ENCODE results near the gene FUT6. TPM values are rescaled to one million over a fixed set of nuclear protein-coding genes. Genes with fewer than 3 reads are reported as not detected.
"Not testable (repeated sequence)": the region's sequence is repeated elsewhere in the genome, so short reads cannot be mapped to it uniquely, and the experiment has no call there.

FUT6 gene, protein sequence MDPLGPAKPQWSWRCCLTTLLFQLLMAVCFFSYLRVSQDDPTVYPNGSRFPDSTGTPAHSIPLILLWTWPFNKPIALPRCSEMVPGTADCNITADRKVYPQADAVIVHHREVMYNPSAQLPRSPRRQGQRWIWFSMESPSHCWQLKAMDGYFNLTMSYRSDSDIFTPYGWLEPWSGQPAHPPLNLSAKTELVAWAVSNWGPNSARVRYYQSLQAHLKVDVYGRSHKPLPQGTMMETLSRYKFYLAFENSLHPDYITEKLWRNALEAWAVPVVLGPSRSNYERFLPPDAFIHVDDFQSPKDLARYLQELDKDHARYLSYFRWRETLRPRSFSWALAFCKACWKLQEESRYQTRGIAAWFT
- not detected for total RNA-seq

DNA sequence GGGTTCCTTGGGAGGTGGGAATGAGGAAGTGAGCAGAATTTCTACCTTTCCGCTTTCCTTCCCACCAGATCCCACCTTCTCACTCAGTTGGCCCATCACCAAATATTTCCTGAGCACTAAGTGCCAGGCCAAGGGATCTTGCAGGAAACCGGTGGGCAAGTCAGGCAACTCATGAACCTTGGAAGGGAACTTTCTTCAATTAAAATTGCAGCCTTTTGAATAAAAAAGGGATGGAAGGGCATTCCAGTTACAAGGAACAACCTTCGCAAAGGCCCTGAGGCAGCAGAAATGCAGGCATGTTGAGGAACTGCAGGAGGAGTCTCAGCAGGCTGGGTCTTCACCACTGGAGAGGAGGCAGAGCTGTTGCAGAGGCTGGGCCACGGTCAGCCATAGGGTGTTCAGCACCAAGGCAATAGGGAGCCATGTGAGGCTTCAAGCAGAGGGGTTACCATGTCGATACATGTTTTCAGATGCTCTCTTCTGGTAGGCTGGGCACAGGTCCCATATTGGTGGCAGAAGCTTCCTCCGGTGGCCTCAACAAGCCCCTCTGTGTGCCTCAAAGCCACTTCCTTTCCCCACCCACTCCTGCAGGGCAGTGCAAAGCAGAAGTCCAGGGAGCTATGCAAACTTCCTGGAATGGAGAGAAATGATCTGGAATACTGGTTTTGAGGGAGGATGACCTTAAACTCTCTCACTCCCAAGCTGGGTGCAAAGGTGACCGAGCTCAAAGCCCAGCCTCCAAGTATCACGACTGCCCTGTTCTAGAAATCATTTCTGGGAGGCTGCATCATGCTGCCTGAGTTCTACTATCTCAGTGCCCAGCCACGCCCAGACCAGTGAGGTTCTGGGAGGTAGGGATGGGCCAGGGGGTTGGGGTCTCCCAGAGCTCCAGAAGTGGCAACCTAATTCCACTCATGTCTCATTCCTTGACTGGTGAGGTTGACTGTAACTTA lies at the start of gene FUT6:
Gene FUT6, minus strand, starts transcription at position 638 of the 953 bp plus-strand sequence. CDS start 7,135 bp downstream, outside the sequence.
- H3K27me3 Mint-ChIP-seq = peaks cover 3% of the 10 kb centered on the region
- no peaks in the 10 kb centered on the region for H3K9me3 Mint-ChIP-seq
- H3K36me3 Mint-ChIP-seq (ENCODE audit: low read depth) = no peaks in the 10 kb centered on the region
- no peak within 1 kb of the TSS for H3K4me3 Mint-ChIP-seq
- no peak within 1 kb of the TSS for H3K27ac Mint-ChIP-seq
- ATAC-seq (replicated peaks) = no peak
- H3K4me1 Mint-ChIP-seq = no peaks in the 10 kb centered on the region

DNA sequence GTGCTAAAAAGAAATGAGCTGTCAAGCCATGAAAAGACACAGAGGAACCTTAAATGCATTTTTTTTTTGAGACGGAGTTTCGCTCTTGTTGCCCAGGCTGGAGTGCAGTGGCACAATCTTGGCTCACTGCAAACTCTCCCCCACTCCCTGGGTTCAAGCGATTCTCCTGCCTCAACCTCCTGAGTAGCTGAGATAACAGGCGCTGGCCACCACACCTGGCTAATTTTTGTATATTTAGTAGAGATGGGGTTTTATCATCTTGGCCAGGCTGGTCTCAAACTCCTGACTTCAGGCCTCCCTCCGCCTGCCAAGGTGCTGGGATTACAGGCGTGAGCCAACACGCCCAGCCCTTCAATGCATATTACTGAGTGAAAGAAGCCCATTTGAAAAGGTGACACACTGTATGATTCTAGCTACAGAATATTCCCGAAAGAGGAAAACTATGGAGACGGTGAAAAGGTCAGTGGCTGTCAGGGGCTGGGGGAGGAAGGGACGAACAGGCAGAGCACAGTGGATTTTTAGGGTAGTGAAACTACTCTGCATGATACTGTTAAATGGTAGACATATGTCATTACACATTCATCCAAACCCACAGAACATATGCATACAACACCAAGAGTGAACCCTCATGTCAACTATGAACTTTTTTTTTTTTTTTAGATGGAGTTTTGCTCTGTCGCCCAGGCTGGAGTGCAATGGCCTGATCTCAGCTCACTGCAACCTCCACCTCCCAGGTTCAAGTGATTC lies 44.7 kb upstream of the FUT6 start:
- not testable (repeated sequence) for ATAC-seq (replicated peaks); H3K27ac Mint-ChIP-seq; H3K27me3 Mint-ChIP-seq; H3K4me3 Mint-ChIP-seq; H3K4me1 Mint-ChIP-seq; H3K36me3 Mint-ChIP-seq (ENCODE audit: low read depth); H3K9me3 Mint-ChIP-seq

DNA sequence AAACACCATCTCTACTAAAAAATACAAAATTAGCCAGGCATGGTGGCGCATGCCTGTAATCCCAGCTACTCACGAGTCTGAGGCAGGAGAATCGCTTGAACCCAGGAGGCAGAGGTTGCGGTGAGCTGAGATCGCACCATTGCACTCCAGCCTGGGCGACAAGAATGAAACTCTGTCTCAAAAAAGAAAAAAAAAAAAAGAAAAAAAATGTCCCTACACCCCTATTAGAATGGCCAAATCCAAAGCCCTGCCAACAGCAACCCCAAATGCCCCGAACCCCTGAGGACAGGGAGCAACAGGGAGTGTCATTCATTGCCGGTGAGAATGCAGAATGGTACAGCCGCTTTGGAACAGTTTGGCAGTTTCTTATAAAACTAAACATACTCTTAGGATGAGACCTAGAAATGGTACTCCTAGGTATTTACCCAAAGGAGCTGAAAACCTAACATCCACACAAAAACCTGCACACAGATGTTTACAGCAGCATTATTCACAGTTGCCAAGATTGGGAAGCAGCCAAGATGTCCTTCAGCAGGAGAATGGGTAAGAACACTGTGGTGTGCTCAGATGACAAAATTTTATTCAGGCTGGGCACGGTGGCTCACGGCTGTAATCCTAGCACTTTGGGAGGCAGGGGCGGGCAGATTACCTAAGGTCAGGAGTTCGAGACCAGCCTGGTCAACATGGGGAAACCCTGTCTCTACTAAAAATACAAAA lies 43.8 kb upstream of the FUT6 start:
- H3K4me1 Mint-ChIP-seq; ATAC-seq (replicated peaks); H3K27me3 Mint-ChIP-seq; H3K27ac Mint-ChIP-seq; H3K4me3 Mint-ChIP-seq; H3K36me3 Mint-ChIP-seq (ENCODE audit: low read depth); H3K9me3 Mint-ChIP-seq: not testable (repeated sequence)

DNA sequence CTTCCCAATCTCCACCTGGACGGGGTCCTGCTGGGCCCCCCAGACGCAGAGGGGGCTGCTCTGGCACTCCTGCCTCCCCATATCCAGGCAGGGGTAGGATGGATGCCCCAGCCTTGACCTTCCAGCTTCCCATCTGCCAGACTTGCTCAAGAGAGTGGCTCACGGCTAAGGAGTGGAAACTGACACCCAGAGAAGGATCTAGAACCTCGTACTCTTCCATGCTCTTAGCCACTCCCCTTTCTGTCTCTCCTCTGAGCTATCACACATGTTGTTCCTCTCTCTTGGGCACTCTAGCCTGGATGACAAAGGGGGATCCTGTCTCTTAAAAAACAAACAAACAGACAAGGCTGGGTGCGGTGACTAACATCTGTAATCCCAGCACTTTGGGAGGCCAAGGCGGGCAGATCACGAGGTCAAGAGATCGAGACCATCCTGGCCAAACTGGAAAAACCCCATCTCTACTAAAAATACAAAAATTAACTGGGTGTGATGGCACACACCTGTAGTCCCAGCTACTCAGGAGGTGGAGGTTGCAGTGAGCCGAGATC lies 43.0 kb upstream of the FUT6 start:
- ATAC-seq (replicated peaks) = no peak
- Mint-ChIP-seq H3K36me3 (ENCODE audit: low read depth) (no peaks in the 10 kb centered on the region), H3K4me1 (no peaks in the 10 kb centered on the region), H3K27me3 (peaks cover 4% of the 10 kb centered on the region), H3K27ac (no peak overlapping the region), H3K9me3 (no peaks in the 10 kb centered on the region), H3K4me3 (no peak overlapping the region)

DNA sequence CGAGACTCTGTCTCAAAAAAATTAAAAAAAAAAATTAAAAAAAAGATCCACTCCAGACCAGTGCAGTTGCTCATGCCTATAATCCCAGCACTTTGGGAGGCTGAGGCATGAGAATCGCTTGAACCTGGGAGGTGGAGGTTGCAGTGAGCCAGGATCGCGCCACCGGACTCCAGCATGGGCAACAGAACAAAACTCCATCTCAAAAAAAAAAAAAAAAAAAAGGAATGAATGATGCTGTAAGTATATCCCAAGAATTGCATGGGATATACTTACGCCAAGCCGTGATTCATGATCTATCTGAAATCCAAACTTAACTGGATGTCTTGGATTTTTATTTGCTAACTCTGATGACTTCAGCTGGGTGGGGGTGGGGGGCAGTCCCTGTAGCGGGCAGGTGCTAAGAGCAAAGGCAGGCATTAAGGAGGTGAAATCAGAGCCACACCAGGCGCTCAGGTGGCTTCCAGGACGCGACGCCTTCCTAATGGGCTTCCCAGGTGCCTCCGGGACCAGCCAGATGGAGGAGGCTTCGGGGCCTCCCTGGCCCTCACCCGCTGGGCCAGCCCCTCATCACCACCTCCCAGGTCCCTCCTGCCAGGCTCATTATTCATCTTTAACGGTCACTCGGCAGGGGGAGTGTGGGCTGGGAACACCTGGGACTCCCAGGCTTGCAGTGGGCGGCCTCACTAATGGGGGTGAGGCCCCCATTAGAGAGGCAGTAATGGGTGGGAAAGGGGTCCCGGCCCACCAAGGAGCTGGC lies 42.2 kb upstream of the FUT6 start:
- Mint-ChIP-seq H3K4me1 (no peaks in the 10 kb centered on the region), H3K4me3 (no peak overlapping the region)

DNA sequence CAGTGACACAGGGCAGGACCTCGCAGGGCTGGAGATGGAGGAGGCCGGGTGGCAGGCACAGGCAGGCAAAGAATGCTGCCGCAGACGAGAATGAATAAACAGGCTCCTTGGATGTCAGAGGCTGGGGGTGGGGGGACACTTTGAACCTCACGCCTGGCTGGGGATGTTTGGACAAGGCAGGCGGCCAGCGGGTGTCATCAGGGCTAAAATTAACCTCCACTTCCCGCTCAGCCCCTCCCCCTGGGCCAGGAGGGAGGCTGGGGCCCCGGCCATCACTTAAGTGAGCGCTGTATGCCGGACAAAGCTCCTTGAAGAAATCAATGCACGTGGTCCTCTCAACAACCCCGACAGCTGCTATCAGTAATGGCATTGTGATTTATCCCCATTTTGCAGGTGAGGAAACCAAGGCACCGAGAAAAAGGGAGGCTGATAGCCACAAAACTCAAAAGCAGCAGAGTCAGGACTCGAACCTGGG lies 41.1 kb upstream of the FUT6 start:
- Mint-ChIP-seq H3K27ac (no peak overlapping the region), H3K9me3 (no peaks in the 10 kb centered on the region), H3K36me3 (ENCODE audit: low read depth) (no peaks in the 10 kb centered on the region), H3K27me3 (peaks cover 7% of the 10 kb centered on the region), H3K4me1 (no peaks in the 10 kb centered on the region), H3K4me3 (no peak overlapping the region)
- no peak for ATAC-seq (replicated peaks)

More for the DNA sequence above, 42.2 kb upstream of the FUT6 start:
- Mint-ChIP-seq H3K36me3 (ENCODE audit: low read depth) (no peaks in the 10 kb centered on the region), H3K27me3 (peaks cover 7% of the 10 kb centered on the region), H3K9me3 (no peaks in the 10 kb centered on the region), H3K27ac (no peak overlapping the region)
- ATAC-seq (replicated peaks) = no peak

DNA sequence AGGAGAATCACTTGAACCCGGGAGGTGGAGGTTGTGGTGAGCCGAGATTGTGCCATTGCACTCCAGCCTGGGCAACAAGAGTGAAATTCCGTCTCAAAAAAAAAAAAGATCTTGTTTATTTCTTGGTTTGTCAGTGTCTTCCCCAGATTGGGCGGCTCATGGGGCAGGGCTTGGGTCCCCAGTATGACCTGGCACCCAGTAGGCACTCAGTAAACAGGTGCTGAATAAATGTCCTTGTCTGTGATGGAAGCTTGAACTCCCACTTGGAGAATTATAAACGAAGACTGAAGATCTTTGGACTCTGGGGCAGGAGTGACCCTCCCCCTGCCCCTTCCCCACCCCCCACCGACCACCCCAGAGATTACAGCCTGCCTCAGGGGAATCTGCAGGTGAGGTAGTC lies 40.7 kb upstream of the FUT6 start:
- H3K27ac Mint-ChIP-seq = no peak overlapping the region
- H3K27me3 Mint-ChIP-seq = peaks cover 7% of the 10 kb centered on the region
- no peak for ATAC-seq (replicated peaks)
- no peaks in the 10 kb centered on the region for H3K4me1 Mint-ChIP-seq
- no peaks in the 10 kb centered on the region for H3K36me3 Mint-ChIP-seq (ENCODE audit: low read depth)
- no peaks in the 10 kb centered on the region for H3K9me3 Mint-ChIP-seq
- no peak overlapping the region for H3K4me3 Mint-ChIP-seq

DNA sequence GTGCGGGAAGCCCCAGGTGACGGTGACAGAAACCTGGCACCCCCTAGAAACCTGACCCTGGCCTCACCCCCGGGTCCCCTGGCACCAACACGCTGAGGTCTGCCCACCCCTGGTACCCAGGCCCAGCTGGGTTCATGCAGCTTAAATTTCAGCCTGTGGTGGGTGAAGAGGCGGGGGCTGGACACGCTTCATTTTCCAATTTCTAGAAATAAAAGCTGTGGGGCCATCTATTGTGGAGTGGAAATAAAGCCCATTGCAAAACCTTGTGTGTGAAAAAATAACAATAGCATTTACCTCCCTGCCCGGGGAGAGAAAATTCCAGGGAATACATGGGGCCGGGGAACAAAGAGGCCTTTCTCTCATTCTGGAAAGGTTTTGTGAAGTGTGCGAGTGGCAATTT lies 38.4 kb upstream of the FUT6 start:
- Mint-ChIP-seq H3K9me3 (no peaks in the 10 kb centered on the region), H3K36me3 (ENCODE audit: low read depth) (no peaks in the 10 kb centered on the region), H3K4me1 (no peaks in the 10 kb centered on the region), H3K27me3 (peaks cover 7% of the 10 kb centered on the region), H3K27ac (no peak overlapping the region), H3K4me3 (no peak overlapping the region)
- ATAC-seq (replicated peaks) = no peak

DNA sequence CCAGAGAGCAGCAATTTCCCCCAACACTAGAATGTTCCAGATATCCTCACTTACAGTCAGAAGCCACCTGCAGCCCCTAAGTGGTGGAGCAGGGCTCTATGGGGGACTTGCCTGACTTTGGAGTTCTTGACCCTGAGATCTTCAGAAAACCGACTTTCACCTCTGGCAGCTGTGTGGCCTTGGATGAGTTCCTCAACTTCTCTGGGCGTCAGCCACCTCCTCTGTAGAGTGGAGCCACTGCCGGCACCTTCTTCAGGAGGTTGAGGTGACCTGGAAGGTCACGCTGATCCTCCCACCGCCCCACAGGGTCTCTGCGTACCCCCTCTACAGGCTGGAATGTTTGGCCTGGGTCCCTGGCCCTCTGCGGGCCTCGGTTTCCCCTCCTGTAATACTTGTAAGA lies 37.9 kb upstream of the FUT6 start:
- Mint-ChIP-seq H3K4me3 (no peak overlapping the region), H3K27me3 (peaks cover 4% of the 10 kb centered on the region), H3K36me3 (ENCODE audit: low read depth) (no peaks in the 10 kb centered on the region), H3K9me3 (no peaks in the 10 kb centered on the region), H3K4me1 (no peaks in the 10 kb centered on the region), H3K27ac (no peak overlapping the region)
- no peak for ATAC-seq (replicated peaks)

DNA sequence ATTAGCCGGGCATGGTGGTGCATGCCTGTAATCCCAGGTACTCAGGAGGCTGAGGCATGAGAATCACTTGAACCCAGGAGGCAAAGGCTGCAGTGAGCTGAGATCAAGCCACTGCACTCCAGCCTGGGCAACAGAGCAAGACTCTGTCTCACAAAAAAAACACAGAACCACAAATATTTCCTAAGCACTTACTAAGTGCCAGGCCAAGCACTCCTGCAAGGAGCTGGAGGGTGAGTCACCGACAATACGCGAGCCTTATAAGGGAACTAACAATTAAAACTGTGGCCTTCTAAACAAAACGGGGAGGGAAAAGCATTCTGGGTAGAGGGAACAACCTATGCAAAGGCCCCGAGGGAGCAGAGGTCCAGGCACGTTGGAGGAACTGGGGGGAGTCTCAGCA lies 35.0 kb upstream of the FUT6 start:
- ATAC-seq (replicated peaks); H3K4me1 Mint-ChIP-seq; H3K27me3 Mint-ChIP-seq; H3K9me3 Mint-ChIP-seq; H3K36me3 Mint-ChIP-seq (ENCODE audit: low read depth); H3K4me3 Mint-ChIP-seq; H3K27ac Mint-ChIP-seq: not testable (repeated sequence)

DNA sequence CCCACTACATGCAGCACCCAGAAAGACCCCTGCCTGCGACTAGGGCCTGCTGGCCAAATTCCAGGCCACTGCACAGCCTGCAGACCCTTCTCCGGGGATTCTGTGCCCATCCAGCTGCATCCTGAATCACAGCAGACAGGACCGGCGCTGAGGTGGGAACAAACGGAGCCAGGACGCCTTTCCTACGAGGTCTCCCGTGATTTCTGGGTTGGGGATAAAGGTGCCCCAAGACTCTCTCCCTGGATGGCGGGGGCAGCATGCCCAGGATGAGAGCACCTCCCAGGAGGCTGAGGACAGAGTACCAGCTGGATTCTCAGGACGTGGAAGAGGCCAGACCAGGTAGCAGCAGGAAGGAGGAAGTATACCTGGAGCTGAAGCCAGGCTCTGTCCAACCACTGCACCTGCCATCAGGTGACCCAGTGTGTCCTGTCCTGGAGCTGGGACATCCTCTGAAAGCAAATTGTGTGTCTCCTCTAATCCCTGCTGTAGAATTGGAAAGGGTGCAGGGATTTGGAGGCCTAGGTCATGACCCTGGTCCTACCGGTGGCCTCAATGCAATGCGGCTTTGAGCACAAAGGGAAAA lies 34.2 kb upstream of the FUT6 start:
- Mint-ChIP-seq H3K4me1 (no peaks in the 10 kb centered on the region), H3K4me3 (no peak overlapping the region), H3K27me3 (peaks cover 3% of the 10 kb centered on the region), H3K9me3 (no peaks in the 10 kb centered on the region), H3K36me3 (ENCODE audit: low read depth) (no peaks in the 10 kb centered on the region), H3K27ac (no peak overlapping the region)
- ATAC-seq (replicated peaks) = no peak

DNA sequence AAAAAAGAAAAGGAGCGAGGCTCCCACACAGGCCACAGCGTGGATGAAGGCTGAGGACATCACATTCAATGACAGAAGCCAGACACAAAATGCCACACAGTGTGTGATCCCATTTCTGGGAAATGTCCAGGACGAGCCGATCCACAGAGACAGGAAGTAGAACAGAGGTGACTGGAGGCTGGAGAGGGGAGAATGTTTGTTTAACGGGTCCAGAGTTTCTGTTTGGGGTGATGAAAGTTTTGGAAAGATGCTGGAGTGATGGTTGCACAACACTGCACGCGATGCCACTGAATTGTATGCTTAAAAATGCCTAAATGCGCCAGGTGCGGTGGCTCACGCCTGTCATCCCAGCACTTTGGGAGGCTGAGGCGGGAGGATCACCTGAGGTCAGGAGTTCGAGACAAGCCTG lies 31.5 kb upstream of the FUT6 start:
- H3K27me3 Mint-ChIP-seq = no peaks in the 10 kb centered on the region
- no peaks in the 10 kb centered on the region for H3K4me1 Mint-ChIP-seq
- no peak overlapping the region for H3K27ac Mint-ChIP-seq
- H3K4me3 Mint-ChIP-seq = no peak overlapping the region
- H3K9me3 Mint-ChIP-seq = no peaks in the 10 kb centered on the region
- H3K36me3 Mint-ChIP-seq (ENCODE audit: low read depth) = no peaks in the 10 kb centered on the region
- ATAC-seq (replicated peaks) = no peak
